Dermis microvascular lymphatic vessel endothelial cell (primary cell): ENCODE results near the gene MPP3. TPM values are rescaled to one million over a fixed set of nuclear protein-coding genes. Genes with fewer than 3 reads are reported as not detected.
A peak's percentile ranks its signal among the peaks of the same experiment; 100 is the strongest.

Experiments used
- DNase-seq, 2 donors: peaks; one replicate each; pipeline versions ENCODE4 v3.0.0 to v3.0.0-alpha.2; 2010; ENCODE audit warnings: low read depth in 2 of 2
- total RNA-seq: library from RNA; depleted of rRNA; stranded (reverse); fragments of >200 nt; gene quantifications from 2 replicates; pipeline ENCODE4 v1.2.1, GENCODE V29; 2014

The MPP3 gene
- total RNA-seq, 1 donor from 2014 or later = 1.3 TPM

DNA sequence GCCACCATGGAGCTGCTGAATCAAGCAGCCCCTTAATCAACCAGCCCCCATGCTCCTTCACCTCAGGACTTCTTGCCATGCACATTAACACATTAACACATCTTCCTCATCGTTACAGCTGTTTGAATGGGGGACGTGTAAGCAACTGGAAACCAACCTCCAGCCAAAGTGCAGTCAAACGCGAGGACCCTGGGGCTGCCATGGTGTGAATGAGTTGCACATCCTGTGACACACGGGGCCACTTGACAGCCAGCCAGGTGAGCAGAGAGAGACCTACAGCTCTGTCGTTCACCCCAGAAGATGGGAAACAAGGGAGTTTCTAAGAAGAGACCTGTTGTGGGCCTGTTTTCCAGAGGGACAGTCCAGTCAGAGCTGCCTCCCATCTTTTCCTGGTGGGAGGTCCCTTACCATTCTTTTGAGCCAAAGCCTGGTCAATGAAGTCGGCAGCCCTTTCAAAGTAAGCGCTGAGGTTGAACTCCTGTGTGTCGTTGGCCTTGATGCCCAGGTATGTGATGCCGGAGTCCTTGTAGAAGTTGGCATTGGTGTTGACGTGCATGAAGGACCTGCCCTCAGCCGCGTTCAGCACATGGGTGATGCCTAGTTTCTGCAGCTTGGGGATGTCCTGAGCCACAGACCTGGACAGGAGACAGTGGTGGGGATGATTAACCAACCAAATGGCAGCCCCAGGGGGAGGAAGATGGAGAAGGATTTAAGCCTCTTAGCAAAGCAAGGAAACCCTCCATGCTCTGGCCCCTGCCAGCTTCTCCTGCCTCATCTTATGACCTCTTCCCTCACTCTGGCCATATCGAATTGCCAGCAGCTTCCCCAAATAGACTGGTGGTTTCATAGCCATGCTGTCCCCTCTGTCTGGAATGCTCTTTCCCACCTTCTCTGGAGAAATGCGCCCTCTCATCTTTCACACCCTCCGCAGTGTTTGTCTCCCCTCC lies 58.4 kb downstream of the MPP3 start:
- DNase-seq = no peak

DNA sequence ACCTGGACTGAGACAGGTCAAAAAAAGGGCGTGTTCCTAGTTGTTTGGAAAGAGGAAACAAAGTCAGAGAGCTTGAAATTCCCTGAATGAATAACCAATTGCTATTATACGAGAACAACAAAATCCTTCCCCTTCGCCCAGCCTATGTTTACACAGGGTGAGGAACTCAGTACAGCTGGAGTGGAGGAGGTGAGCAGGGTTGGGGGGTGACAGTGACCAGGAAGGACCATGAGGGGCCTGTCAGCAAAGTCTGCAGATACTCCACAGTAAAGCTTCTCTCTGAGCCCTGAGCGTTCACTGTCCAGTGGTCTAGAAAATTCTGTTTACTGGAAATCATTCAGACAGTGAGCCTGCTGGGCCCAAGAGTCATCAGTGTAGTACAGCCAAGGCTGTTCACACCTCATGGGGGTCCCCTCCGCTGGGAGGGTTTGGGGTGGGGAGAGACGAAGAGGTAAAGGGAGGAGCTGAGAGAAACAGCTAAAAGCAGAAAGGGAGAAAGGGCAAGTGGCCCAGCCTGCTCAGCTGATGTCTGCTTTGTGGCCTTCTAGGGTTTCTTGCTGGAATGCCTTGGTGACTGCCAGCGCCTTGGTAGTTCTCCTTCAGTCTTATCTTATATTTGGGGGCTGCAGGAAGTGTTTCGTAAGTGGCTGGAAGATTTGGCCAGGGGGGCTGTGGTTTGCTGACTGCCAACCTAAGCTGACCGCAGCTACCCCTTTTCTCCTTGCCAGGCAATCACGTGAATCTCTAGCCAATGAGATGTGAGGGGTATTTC lies 59.9 kb downstream of the MPP3 start:
- no peak for DNase-seq

DNA sequence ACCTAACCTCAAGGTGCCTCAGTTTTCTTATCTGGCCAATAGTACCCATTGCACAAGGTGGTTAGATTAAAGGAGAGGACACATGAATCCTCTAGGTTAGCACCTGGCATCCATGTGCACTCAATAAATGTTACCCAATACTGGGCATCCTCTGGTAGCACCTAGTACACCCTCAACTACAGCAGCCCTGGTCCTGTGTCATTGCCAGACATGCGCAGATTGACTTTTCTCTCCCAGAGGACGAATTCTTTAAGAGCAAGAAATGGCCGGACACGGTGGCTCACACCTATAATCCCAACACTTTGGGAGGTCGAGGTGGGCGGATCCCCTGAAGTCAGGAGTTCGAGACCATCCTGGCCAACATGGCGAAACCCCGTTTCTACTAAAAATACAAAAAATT lies 61.5 kb downstream of the MPP3 start:
- no peak for DNase-seq

DNA sequence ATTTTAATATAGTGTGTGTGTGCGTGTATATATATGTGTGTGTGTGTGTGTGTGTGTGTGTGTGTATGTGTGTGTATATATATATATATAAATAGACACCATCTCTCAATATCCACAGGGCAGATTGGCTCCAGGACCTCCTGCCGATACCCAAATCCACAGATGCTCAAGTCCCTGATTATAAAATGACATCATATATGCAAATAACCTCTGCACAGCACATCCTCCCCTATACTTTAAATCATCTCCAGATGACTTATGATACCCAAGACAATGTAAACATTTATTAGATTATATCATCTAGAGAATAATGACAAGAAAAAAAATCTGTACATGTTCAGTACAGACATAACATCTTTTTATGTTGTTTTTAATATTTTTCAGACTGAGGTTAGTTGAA lies 62.0 kb downstream of the MPP3 start:
- no peak for DNase-seq

DNA sequence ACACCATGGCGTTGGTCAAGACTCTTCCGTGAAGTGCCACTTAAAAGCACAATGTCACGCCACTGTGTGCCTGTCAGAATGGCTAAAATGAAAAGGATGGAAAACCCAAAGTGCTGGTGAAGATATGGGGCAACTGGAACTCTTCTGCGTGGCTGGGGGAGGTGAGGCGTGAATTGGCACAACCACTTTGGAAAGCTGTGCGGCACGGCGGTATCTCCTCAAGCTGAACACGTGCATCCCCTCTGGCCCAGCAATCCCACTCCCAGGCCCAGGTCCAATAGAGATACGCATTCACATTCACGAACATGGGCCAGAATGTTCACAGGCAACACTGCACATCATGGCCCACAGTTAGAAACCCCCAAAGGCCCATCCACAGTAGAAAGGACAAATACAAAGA lies 63.1 kb downstream of the MPP3 start:
- no peak for DNase-seq

DNA sequence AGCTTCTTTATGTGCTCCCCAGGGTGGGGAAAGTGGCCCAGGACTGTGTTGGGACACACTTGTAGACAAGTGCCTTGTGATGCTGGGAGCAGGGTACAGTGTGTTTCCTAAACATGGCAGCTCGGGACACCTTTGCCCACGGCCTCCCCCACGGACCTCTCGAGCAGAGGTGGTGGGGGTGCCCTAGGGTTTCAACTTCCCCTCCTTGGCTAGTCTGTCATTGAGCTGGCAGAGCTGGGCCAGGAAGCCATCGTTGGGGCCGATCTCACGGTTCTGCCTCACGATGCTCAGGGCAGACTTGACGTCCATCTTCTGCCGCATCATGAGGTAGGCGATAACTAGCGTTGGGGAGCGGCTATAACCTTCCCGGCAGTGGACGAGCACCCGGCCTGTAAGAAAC lies 63.5 kb downstream of the MPP3 start:
- no peak for DNase-seq

DNA sequence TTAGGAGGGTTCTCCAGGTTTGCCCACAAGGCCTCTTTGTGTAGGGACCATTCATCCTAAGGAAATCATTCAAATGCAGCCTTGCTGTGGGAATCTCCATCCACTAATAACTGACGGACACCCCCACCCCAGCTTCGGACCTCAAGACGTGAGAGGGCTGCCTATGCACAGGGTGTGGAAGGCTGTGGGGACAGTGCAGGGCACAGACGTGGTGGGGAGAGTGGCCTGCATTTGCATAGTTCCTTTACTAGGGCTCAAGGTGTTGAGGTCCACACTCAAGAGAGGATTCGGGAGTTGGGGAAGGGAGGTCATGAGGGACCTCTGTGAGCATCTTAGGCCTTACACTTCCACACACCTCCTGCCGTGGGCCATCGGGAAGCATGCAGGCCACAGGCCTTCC lies 64.0 kb downstream of the MPP3 start:
- DNase-seq = no peak

DNA sequence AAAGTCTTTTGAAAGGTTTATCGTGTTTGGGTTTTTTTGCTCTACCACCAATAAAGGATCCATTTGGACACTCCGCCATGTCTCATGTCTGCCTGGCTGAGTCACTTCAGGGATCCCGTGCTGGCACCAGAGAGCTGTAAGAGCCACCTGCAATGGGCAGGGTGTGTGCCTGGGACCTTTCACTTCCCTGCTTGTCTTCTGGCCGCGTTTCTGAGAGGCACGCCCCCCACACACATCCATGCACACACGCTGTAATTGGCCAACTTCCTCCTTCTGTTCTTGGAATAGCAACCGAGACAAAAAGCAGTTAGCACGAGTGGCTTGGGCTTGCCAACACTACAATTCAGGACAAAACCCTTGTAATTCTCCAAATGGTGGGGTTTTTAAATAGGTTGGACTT lies 64.6 kb downstream of the MPP3 start:
- DNase-seq = peak in 1 of 2 donors; percentile 19

DNA sequence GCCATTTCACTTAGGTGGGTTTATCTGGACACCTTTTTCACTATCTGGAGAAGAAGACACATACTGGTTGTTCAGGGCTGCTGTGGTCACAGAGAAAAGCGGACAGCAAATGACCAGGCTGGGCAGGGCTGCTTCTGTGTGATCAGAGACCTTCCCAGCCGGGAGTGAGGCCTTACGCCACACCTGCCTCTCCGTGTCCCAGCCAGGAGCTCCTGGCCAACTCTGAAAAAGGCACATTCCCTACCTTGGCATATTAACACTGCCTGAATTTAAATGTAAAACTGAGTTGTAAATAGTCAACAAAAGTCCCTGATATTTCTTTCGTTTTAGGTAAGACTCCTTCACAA lies 65.3 kb downstream of the MPP3 start:
- DNase-seq = no peak

DNA sequence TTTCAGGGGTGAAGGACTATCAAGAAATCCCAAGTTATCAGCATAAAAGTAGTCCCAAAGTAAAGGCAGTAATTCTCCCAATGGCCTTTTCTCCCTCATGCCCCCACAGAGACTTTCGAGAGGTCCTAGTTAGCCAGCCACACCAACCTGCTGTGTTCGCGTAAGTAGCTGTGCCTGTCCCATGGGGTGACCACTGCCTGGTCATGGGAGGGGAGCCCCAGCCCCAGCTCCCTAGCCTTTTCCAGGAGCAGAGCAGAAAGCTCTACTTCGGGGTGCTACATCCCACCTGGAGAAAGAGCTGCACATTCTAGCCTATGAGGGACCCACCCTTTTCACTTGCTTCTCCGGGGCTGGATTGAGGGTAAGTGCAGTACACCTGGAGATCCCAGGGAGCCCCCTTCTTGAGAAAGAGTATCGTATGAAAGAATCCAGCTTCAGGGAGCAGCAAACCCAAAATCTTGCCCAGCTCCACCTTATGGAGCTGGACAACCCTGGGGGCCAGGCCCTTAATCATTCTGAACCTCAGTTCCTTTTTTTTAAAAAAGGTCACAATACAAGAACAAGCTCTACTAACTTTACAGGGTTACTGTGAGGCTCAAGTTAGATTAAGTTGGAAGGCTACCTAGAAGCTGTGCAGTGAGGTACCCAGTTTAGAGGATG lies 65.8 kb downstream of the MPP3 start:
- no peak for DNase-seq

DNA sequence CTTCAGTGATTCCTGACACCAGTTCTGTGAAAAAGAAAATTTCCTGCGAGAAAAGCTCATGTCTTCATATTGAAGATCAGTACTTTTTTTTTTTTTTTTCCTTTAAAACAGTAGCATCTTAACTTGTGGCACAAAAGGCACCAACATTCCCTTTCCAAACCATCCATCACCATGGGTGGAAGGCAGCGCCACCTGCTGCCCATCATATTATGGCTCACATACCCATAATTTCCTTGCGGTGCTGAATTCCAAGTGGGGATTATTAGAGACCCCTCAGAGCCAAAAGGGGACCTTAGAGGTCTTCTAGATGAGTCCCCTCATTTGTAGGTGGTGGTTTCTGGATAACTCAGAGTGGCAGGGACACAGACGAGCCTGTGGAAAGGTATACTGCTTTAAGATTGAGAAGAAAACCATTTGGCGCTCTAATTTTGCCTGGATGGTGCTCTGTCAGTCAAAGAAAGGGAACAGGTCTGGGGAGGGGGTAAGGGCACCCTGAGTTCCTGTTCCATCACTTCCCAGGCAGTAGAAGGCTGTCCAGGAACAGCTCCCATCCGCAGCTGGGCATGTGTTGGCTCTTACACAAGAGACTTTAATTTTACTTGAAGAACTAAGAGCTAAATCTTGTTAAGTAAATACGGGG lies 66.4 kb downstream of the MPP3 start:
- DNase-seq = peak in 1 of 2 donors; percentile 59

DNA sequence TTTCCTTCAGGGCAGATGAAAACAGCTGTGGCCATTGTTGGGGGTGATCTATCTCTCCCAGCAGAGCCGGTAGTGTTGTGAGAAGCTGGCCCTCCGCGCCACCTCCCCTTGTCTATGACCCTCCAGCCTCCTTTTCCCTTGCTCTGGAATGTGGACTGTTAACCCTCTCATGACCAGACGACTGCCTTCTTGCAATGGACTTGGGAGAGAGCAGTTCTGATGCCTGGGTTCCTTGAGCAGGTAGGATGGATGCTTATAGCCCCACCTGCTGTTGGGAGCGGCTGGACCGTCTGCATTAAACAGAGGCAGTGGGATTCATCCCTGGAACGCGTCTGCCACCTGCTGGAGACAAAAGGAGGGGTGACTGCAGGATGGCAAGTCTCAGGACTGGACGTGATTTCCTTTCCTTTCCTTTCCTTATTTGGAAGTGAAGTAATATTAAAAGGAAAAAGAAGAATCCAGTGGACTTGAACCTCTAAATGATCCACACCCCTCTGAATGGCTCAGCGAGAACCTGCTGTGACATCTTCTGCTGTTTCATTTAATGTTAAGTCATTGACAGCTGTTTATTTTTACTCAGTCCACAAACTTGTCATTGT lies 72.6 kb downstream of the MPP3 start:
- DNase-seq = peak; percentile 76 to 90

DNA sequence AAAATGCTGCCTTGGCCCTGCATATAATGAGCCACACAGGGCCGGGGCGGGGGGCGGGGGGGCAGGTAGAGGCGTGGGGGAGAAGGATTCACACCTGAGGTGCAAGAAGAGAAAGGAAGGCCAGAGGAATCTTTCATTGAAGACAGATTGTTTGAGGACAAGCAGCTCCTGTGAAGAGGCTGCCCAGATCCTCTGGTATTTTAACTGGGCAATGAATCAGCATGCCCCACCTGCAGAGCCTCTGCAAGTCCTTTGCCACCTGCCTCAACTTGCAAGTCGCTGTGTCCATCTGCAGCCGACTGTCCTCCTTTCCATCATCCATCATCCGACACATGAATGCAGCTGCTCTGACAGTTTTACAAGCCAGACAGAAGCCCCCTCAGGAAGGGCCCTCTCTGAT lies 73.1 kb downstream of the MPP3 start:
- DNase-seq = no peak

DNA sequence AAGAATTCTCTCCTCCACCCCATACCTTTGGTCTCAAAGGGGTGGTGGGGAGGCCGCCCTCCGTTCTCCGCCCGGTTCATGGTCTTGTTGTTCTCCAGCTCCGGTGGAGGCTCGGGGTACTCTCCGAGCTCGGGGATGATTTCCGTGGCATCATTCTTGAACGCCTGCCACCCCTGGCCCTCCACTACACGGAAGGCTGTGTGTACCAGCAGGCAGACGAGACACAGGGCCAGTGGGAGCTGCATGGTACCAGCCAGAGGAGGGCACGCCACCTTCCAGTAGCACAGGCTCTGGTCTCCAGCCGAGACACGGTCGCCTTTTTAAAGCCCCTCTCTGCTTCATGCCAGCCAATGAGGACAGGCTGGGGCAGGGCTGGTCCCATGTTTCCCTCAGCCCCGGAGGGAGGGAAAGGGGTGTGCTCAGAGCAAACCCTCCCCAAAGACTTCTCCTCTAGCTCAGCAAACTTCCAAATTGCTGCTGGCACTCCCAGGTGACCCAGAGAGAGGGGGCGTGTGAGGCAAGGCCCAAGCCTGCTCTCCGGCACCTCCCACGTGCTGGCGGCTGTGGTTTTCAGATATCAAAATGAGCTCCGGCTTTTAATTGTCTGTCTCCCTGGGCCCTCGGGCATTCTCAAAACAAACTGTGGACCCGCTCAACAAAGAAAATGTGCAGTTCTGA lies 74.3 kb downstream of the MPP3 start, which contains the start of gene SOST:
SOST (minus strand) TSS at position 295 of the 678 bp plus-strand sequence; CDS start at position 245, 50 bp downstream.
- no peak for DNase-seq

DNA sequence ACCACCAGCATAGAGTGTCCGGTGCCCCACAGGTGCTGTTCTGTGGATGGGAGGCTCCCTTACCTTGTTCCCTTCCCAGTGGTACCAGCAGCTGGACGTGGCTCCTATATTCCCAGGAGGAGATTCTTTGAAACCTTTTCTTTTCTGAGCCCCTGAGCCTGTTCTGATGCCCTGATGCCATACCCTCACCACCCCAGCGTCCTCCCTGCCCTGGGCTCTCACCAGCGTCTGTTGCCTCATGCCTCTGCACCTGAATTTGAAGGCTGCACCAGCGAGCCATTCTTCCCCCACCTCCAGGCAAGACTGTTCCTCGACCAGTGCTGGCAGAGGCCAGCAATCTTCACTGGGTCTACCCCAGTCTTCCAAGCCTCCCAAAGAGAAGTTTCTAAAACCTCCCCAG lies 74.9 kb downstream of the MPP3 start:
- no peak for DNase-seq

DNA sequence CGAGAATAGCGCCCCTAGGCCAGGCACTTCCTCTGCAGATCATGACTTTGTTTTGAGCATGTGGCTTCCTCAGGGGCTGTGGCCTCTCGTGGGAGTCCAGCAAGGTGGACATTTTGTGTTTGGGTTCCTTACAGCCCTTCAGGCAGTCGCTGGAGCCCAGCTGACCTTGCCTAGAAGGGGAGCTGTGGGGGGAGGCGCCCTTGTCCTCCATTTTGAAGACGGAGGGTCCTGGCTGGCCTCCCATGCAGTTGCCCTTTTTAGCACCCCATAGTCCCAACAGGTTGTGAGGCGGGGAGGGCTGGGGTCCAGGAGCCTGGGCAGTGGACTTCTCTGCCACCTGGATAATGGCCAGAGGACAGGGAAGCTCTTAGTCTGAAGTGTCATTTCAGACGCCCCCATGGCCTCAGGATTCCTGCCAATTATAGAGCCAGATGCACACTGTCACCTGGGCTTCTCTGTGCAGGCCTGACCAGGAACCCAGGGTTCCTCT lies 75.7 kb downstream of the MPP3 start:
- no peak for DNase-seq

DNA sequence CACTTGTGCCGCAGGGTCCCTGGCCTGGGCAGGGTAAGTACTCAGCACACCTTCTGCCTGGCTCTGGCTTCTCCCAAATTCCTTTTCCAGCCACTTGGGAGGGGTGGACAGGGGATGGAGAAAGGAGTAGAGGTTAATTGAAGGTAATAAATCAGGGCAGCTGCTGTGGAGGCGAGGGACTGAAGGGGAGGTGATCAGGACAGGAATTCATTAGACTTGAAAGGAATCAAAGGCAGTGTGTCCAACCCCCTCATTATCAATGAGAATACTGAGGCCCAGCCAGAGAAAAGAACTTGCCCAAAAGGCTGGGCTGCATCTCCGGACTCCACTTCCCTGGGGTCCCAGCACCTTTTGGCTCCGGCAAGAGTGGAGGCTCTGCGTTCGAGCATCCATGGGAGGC lies 76.7 kb downstream of the MPP3 start:
- no peak for DNase-seq

DNA sequence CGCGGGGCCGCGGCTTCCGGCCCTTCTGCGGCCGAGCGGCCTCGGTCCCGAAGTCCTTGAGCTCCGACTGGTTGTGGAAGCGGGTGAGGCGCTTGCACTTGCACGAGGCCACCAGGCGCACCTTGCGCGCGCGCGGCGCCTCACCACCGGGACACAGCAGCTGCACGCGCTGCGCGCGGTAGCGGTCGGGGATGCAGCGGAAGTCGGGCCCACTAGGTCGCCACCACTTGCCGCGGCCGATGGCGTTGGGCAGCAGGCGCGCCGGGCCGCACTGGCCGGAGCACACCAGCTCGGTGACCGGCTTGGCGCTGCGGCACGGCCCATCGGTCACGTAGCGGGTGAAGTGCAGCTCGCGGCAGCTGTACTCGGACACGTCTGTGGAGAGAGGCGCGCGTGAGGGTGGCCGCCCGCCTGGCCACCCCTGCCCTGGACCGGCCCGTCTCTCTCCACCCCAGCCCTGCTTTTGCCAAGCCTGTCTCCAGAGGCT lies 77.5 kb downstream of the MPP3 start:
- peak in 1 of 2 donors; percentile 41 for DNase-seq

DNA sequence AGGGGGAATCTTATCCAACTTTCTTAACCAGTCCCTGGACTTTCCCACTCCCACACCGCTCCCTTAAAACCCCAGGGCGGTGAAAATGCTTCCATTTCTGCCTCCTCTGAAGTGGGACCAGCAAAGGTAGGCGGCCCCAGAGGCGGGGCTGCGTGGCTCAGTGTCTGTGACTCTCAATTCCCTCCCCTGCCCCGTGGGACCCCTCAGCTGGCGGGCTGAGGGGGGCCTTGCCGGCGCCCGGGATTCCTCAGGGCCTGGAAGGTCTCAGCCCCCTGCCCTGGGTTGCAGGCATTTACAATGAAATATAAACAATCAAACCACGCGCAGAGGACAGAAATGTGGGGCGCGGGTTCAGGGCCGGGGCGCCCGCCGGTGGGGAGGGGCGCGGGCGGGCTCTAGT lies 78.0 kb downstream of the MPP3 start:
- no peak for DNase-seq

DNA sequence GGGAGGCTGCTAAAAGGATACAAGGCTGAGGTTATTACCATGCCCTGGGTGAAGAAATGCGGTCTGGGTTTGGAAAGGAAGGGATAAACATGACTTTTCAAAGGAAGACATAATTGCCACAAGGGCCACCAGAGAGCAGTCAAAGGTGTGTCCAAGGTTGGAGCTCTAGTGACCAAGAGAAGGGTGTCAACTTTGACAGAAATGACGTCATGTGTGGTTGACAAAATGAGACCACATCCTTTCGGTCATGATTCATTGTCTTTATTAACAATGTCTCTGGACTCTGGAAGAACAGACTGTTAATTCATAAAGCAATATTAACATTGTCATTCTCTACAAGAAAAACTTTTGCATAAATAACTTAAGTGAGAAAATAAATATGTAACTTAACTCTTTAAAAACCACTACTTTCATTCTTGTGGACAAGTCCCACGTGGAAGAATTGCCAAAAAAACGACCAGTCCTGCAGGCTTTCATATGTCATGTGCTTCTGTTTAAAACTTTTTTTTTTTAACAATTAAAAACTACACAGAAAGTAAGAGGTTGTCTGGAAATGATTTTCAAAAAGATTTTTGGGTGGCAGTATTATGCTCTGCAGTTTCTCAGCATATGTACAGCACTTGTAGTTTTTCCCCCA lies 79.3 kb downstream of the MPP3 start:
- DNase-seq = no peak
